LNCAP (cell line): ENCODE results near the gene TPPP3.

ENCODE experiments used
- TF ChIP-seq, protein P1 (sequence below): fragments of 450-650 bp; IDR thresholded peaks from 2 replicates; pipeline ENCODE4 v1.5.1; 2017; ENCODE audit warnings: mild to moderate bottlenecking

Gene TPPP3

DNA sequence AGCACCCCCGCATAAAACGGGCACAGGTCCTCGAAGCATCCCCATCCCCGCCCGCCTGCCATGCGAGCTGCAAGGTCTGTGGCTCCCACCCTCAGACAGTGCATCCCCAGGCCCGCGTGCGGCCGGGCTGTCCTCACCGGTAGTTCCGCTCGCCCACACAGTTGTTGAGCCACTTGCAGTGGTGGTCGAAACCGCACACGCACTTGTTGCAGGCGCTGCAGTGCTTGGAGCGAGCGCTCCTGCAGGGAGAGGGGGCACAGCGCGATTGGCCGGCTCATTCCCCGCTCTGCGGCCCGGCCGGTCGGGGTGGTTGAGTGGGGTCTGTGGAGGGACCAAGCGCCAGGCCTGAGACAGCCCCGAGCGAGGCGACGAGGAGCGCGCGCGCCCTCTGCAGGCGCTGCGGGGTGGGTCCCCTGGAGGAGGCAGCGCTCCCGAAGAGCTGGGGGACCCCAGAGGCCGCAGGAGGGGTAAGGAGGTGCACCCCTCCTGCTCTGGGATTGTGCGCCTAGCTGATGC is 6.0 kb upstream of the TPPP3 start:
- TF ChIP-seq, protein P1, sequence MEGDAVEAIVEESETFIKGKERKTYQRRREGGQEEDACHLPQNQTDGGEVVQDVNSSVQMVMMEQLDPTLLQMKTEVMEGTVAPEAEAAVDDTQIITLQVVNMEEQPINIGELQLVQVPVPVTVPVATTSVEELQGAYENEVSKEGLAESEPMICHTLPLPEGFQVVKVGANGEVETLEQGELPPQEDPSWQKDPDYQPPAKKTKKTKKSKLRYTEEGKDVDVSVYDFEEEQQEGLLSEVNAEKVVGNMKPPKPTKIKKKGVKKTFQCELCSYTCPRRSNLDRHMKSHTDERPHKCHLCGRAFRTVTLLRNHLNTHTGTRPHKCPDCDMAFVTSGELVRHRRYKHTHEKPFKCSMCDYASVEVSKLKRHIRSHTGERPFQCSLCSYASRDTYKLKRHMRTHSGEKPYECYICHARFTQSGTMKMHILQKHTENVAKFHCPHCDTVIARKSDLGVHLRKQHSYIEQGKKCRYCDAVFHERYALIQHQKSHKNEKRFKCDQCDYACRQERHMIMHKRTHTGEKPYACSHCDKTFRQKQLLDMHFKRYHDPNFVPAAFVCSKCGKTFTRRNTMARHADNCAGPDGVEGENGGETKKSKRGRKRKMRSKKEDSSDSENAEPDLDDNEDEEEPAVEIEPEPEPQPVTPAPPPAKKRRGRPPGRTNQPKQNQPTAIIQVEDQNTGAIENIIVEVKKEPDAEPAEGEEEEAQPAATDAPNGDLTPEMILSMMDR = no peak

DNA sequence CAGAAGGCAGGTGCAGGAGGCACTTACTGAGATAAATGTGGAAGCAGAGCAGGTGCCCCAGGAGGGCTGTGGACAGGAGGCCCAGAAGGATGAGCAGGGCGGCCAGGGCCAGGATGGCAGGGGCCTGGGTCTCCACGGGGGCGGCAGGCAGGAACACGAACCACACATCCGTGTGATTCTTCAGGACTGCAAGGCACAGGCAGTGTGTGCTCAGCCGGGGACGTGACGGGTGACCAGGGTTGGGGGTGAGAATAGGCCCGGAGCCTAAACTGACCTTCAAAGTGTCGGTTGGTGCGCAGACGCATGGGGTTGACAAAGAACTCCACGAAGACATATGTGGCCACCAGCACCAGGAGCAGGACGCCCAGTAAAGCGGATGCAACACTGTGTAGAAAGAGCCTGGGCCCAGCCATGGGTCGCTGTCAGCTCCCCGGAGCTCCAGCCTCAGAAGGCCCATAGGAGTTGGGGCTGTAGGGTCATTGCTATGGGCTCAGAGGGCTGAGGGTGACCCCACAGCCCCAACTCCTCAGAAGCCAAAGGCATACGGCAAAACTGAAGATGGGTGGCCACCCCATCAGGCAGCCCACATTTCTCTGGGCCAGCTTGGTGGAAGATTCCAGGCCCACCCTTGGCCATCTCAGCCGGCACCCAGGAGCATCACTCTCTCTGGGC is 5.4 kb upstream of the TPPP3 start:
- TF ChIP-seq, protein P1 = no peak

DNA sequence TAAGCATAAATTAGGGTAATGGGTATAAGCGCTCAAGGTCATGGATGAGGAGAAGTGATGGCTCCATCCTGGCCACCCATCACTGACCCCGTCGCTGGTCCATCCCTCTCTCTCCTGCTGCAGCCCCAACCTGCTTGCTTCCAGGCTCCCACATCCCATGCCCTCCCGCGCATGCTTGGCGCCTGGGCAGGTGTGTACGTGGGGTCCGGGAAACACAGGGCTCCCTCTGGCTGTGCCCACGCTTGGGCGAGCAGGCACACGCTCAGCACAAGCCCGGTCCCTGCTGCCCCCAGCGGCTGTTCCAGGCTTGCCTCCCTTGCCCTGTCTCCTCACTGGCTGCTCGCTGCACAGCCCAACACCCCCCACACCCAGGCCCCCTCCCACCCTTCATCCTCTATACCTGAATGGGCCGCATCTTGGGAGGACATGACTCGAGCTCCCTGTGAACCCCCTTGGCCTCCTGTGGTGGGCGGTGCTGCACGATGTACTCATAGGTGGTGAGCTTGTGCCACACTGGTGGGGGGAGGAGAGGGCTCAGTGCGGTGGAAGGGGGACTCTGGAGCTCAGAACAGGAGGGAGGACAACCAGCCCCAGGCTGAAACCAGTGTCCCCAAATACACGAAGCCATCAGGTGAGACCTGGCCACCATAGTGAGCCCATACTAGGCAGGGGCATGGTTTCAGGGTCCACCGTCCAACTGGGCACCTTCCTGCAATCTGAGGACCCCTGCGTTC is 4.7 kb upstream of the TPPP3 start:
- TF ChIP-seq, protein P1 = no peak

DNA sequence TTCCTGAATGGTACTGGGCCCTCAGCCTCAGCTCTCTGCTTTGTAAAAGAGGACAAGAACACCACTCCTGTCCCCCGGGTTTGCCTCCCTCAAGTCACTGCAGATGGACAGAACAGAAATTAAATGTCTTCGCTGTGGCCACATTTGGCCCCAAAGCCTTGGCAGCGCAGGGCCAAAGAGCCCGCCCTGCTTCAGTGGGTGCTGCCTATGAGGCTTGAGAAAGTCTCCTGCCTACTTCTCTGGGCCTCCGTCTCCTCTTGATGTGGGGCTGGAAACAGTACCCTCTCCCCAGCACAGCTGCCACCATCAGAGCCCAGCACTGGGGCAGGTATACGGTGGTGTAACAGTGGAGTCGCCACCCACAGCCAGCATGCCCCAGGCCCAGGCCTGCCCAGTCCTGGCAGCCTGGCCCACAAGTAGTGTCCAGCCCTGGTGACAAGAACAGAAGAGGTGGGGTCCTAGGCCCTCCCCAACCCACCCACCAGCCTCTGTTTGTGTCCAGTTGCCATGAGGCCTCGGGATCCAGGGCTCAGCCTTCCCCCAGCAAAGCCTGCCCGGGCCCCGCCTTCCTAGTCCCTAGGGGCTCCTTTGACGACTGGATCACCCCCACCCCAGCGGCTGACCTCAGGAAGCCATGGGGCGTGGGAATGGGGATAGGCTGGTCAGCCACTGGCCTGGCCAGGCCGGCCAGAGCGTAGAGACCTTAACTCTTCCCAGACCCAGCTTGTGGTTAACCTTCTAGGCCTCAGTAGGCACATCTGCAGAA is 3.9 kb upstream of the TPPP3 start:
- TF ChIP-seq, protein P1 = no peak

DNA sequence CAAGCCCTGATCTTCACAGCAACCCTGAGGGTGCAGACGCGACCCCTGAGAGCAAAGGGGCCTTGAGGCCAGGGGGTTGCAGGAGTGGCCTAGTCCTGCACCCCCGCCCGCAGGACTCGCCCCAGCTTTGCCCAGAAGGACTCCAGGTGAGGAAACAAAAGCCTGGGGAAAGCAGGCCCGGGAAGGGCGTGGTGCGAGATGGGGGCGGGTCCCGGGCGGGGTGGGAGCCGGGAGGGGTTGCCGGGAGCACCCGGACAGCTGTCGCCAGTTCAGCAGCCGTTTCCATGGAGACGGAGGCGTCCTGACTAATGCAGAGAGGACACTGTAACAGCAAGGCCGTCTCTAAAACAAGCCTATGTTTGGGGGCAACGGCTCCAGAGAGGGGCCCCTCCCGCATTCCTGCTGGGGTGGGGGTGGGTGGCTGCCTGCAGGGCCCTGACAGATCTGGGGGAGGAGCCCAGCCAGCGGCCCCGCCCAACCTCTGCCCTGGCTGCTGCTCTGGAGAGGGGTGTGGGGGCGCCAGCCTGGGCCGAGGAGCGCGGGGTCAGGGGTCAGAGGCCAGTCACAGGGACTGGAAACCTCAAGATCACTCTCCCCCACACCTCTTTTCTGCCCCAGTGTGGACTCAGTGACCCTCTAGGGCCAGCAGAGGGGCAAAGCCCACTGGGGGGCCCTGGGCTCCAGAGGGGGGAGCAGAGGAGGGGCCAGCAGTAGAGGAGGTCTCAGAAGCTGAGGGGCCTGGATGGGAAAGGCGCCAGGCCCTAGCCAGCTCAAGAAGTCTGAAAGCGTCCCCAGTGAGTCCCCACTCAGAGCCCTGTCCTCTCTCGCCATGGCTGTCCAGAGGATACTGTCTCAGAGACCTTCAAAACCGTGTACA is 3.1 kb upstream of the TPPP3 start:
- TF ChIP-seq, protein P1 = no peak

DNA sequence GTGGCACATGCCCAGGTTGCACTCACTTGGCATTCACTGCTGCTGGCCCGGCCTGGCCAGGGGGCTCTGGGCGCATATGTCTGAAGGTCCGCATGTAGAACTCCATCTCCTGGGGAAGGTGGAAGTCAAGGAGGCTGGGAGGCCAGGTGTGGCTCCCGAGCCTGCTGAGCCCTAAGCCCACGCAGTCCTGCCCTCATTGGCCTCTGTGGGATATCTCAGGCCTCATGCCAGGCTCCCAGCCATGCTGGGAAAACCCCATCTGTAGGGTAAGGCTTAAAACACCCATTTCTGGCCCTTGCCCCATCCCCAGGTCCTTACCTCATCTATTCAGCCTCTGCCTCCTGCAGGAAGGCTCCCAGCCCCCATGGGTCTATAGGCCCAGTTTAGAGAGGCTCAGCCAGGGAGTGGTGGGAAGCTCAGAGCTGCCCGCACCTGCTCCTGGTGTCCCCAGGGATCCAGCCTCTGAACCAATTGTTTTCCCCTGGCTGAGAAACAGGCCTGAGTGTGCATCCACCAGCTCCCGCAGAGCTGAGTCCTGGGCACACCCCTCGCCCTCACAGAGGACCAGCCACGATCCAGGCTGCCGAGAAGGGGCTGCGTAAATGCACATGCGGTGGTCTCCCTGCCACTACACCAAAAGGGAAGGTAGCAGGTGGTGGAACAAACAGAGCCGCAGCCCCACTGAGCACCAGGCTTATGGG is 2.3 kb upstream of the TPPP3 start:
- TF ChIP-seq, protein P1 = no peak
